ENCODE results near the gene STX18. TPM values are rescaled to one million over a fixed set of nuclear protein-coding genes. Genes with fewer than 3 reads are reported as not detected.
A peak's percentile ranks its signal among the peaks of the same experiment; 100 is the strongest.

Gene STX18
- total RNA-seq, 1 experiment from 2014 or later = 32.7 TPM

- ChIA-PET CTCF (interaction anchor here (0.6 to 3.3 kb wide), 3 partner anchors 9 to 326 kb away, joined by 3 to 17 read pairs (median 4); no protein-coding TSS in a partner anchor), POLR2A (interaction anchor here (3.1 kb wide), 1 partner anchor 20 kb away, joined by 27 read pairs; the partner anchor contains the start of gene STX18)
- Mint-ChIP-seq H3K27me3 (ENCODE audit: insufficient read depth, unreplicated experiment) (no peaks in the 10 kb centered on the region), H3K4me3 (ENCODE audit: unreplicated experiment) (no peak overlapping the region), H3K9me3 (ENCODE audit: unreplicated experiment) (no peaks in the 10 kb centered on the region), H3K27ac (ENCODE audit: low read depth, unreplicated experiment) (no peak overlapping the region), H3K36me3 (ENCODE audit: insufficient read depth, unreplicated experiment) (no peaks in the 10 kb centered on the region), H3K4me1 (ENCODE audit: insufficient read depth, unreplicated experiment) (no peaks in the 10 kb centered on the region)
- BruUV-seq (replicated peaks) = no TSS peak
- intact Hi-C loops (cut with micrococcal nuclease) = no loop called here
- TF ChIP-seq CTCF (IDR thresholded peaks at IDR 0.05; ENCODE audit: unreplicated experiment) = no peak
- DNase-seq (ENCODE audit: unreplicated experiment) = no peak
Observed at GRCh38 chr4:4521136-4521535, 20.7 kb downstream of the STX18 start.

- DNase-seq (ENCODE audit: unreplicated experiment) = peak; percentile 48
- Mint-ChIP-seq H3K9me3 (ENCODE audit: unreplicated experiment) (no peaks in the 10 kb centered on the region), H3K27me3 (ENCODE audit: insufficient read depth, unreplicated experiment) (no peaks in the 10 kb centered on the region), H3K27ac (ENCODE audit: low read depth, unreplicated experiment) (no peak overlapping the region), H3K36me3 (ENCODE audit: insufficient read depth, unreplicated experiment) (no peaks in the 10 kb centered on the region), H3K4me1 (ENCODE audit: insufficient read depth, unreplicated experiment) (no peaks in the 10 kb centered on the region), H3K4me3 (ENCODE audit: unreplicated experiment) (no peak overlapping the region)
- ChIA-PET POLR2A (interaction anchor here (0.7 to 3.1 kb wide), 5 partner anchors 10 to 174 kb away, joined by 3 to 27 read pairs (median 3); partner anchors contain the start of gene STX18), CTCF (interaction anchor here (0.5 to 3.3 kb wide), 24 partner anchors 10 to 1472 kb away, joined by 3 to 17 read pairs (median 4); partner anchors contain the start of gene STX18)
- peak; percentile 59 for TF ChIP-seq CTCF (IDR thresholded peaks at IDR 0.05; ENCODE audit: unreplicated experiment)
- BruUV-seq (replicated peaks) = no TSS peak
- intact Hi-C loops (cut with micrococcal nuclease) = loop anchor here (1.0 kb wide), 1 partner anchor 174 kb away; no protein-coding TSS in a partner anchor
Observed at GRCh38 chr4:4519297-4519894, 22.5 kb downstream of the STX18 start.

GRCh38 chr4:4518747-4519146, 23.1 kb downstream of the STX18 start:
- no TSS peak for BruUV-seq (replicated peaks)
- no peaks in the 10 kb centered on the region for H3K4me1 Mint-ChIP-seq (ENCODE audit: insufficient read depth, unreplicated experiment)
- no peak for TF ChIP-seq CTCF (IDR thresholded peaks at IDR 0.05; ENCODE audit: unreplicated experiment)
- H3K9me3 Mint-ChIP-seq (ENCODE audit: unreplicated experiment) = no peaks in the 10 kb centered on the region
- ChIA-PET CTCF (interaction anchor here (0.5 to 3.3 kb wide), 21 partner anchors 11 to 1473 kb away, joined by 3 to 17 read pairs (median 4); partner anchors contain the start of gene STX18), POLR2A (interaction anchor here (0.7 to 3.1 kb wide), 4 partner anchors 11 to 22 kb away, joined by 3 to 27 read pairs (median 4); partner anchors contain the start of gene STX18)
- no peak overlapping the region for H3K27ac Mint-ChIP-seq (ENCODE audit: low read depth, unreplicated experiment)
- no peaks in the 10 kb centered on the region for H3K36me3 Mint-ChIP-seq (ENCODE audit: insufficient read depth, unreplicated experiment)
- no peak overlapping the region for H3K4me3 Mint-ChIP-seq (ENCODE audit: unreplicated experiment)
- intact Hi-C loops (cut with micrococcal nuclease) = loop anchor here (1.0 kb wide), 1 partner anchor 175 kb away; no protein-coding TSS in a partner anchor
- DNase-seq (ENCODE audit: unreplicated experiment) = no peak
- H3K27me3 Mint-ChIP-seq (ENCODE audit: insufficient read depth, unreplicated experiment) = no peaks in the 10 kb centered on the region

- CTCF ChIA-PET = interaction anchor here (0.6 kb wide), 1 partner anchor 1093 kb away, joined by 4 read pairs; no protein-coding TSS in a partner anchor
- no peak overlapping the region for H3K4me3 Mint-ChIP-seq (ENCODE audit: unreplicated experiment)
- H3K36me3 Mint-ChIP-seq (ENCODE audit: insufficient read depth, unreplicated experiment) = no peaks in the 10 kb centered on the region
- BruUV-seq (replicated peaks) = no TSS peak
- intact Hi-C loops (cut with micrococcal nuclease) = no loop called here
- POLR2A ChIA-PET = no interaction called here
- H3K4me1 Mint-ChIP-seq (ENCODE audit: insufficient read depth, unreplicated experiment) = no peaks in the 10 kb centered on the region
- TF ChIP-seq CTCF (IDR thresholded peaks at IDR 0.05; ENCODE audit: unreplicated experiment) = no peak
- DNase-seq (ENCODE audit: unreplicated experiment) = no peak
- H3K27ac Mint-ChIP-seq (ENCODE audit: low read depth, unreplicated experiment) = no peak overlapping the region
- H3K27me3 Mint-ChIP-seq (ENCODE audit: insufficient read depth, unreplicated experiment) = no peaks in the 10 kb centered on the region
- no peaks in the 10 kb centered on the region for H3K9me3 Mint-ChIP-seq (ENCODE audit: unreplicated experiment)
Observed at GRCh38 chr4:4514786-4515185, 27.1 kb downstream of the STX18 start.
